HCT116 (cell line): ENCODE results near the gene OTOR.

Experiments used
- POLR2A ChIP-seq: IDR thresholded peaks from 2 replicates; pipeline ENCODE4 v1.7.0; 2011; ENCODE audit warnings: borderline replicate concordance; ENCODE audit not compliant: insufficient read depth, insufficient read length; ENCODE audit errors: extremely low read depth
- RAD21 ChIP-seq: IDR thresholded peaks from 2 replicates; pipeline ENCODE4 v1.6.1; 2012; ENCODE audit warnings: low read depth, mild to moderate bottlenecking
- REST ChIP-seq: IDR thresholded peaks from 2 replicates; pipeline ENCODE4 v1.6.1; 2012; ENCODE audit warnings: low read depth
- ZFX ChIP-seq: fragments of 450-650 bp; IDR thresholded peaks from 2 replicates; pipeline ENCODE4 v1.6.1; 2017
- TF ChIP-seq, protein P1 (sequence below), 3 experiments: fragments of 200-600 bp in 1 of 3; sonication (generic) in 1 of 3; IDR thresholded peaks in 2 of 3; conservative IDR thresholded peaks in 1 of 3; 2 replicates each; pipeline ENCODE4 v1.5.1; 2012 to 2017; ENCODE audit warnings: low read depth in 2 of 3, low read length in 2 of 3, antibody characterized with exemption in 1 of 3, borderline replicate concordance in 1 of 3, control low read depth in 1 of 3, mild to moderate bottlenecking in 1 of 3, mixed read lengths in 1 of 3, mixed run types in 1 of 3, moderate library complexity in 1 of 3; ENCODE audit not compliant: insufficient read depth in 1 of 3
- TF ChIP-seq, protein P2 (sequence below): IDR thresholded peaks from 2 replicates; pipeline ENCODE4 v1.6.1; 2012

GRCh38 chr20:16760431-16761304, 12.5 kb downstream of the OTOR start:
- no peak for TF ChIP-seq ZFX
- TF ChIP-seq, protein P1, sequence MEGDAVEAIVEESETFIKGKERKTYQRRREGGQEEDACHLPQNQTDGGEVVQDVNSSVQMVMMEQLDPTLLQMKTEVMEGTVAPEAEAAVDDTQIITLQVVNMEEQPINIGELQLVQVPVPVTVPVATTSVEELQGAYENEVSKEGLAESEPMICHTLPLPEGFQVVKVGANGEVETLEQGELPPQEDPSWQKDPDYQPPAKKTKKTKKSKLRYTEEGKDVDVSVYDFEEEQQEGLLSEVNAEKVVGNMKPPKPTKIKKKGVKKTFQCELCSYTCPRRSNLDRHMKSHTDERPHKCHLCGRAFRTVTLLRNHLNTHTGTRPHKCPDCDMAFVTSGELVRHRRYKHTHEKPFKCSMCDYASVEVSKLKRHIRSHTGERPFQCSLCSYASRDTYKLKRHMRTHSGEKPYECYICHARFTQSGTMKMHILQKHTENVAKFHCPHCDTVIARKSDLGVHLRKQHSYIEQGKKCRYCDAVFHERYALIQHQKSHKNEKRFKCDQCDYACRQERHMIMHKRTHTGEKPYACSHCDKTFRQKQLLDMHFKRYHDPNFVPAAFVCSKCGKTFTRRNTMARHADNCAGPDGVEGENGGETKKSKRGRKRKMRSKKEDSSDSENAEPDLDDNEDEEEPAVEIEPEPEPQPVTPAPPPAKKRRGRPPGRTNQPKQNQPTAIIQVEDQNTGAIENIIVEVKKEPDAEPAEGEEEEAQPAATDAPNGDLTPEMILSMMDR (IDR thresholded peaks at IDR 0.05 in 2 of 3, conservative IDR thresholded peaks at IDR 0.05 in 1 of 3; ENCODE audit: borderline replicate concordance in 1 of 3, insufficient read depth in 1 of 3, low read depth in 2 of 3, low read length in 2 of 3), result no peak
- no peak for TF ChIP-seq RAD21
- no peak for TF ChIP-seq REST
- TF ChIP-seq, protein P2, sequence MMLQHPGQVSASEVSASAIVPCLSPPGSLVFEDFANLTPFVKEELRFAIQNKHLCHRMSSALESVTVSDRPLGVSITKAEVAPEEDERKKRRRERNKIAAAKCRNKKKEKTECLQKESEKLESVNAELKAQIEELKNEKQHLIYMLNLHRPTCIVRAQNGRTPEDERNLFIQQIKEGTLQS, result no peak
- TF ChIP-seq POLR2A, result no peak
